ENCODE measurements around the gene POLR2M.

The POLR2M gene

DNA sequence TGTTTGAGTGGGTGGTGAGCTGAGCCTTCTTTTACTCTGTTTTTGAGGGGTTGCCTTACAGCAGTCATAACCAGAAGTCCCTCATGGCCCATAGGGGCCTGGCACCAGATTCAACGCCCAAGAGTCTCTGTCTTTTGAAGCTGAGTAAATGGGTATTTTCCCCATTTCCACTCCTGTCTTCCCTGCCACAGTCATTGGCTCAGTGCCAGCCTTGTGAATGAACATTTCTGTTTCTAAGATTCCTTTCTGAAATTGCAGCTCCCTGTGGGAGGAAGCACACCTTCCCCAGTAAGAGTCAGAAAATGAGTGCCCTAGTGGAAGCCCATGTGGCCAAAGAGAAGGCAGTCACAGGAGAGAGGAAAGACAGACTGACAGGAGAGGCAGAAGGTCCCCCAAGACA is 43.7 kb upstream of the POLR2M start:
- no peak overlapping the region for H3K4me2 ChIP-seq (ENCODE audit: low read depth, low read length, poor library complexity, severe bottlenecking)
- no peak overlapping the region for H3K27ac ChIP-seq (ENCODE audit: low read depth, low read length)
- H3K9me3 ChIP-seq (ENCODE audit: insufficient read depth, low read length) = no peaks in the 10 kb centered on the region
- H2AFZ ChIP-seq (ENCODE audit: low read depth, low read length, severe bottlenecking) = no peak overlapping the region
- H3K4me3 ChIP-seq (ENCODE audit: insufficient read depth, low read length, poor library complexity, severe bottlenecking) = no peak overlapping the region
- no peak overlapping the region for H3K9ac ChIP-seq (ENCODE audit: low read length)
- no peaks in the 10 kb centered on the region for H3F3A ChIP-seq (ENCODE audit: insufficient read depth)
- no peaks in the 10 kb centered on the region; the same call in 1 of the 2 replicates for H3K27me3 ChIP-seq (ENCODE audit: low read length)
- no peaks in the 10 kb centered on the region for H4K20me1 ChIP-seq (ENCODE audit: low read depth, low read length)
- no peaks in the 10 kb centered on the region for H3K79me2 ChIP-seq (ENCODE audit: insufficient read depth, low read length)
- H3K36me3 ChIP-seq (ENCODE audit: low read length) = no peaks in the 10 kb centered on the region
- no peaks in the 10 kb centered on the region for H3K9me2 ChIP-seq (replicated peaks; ENCODE audit: insufficient read depth, low read length)
- TF ChIP-seq, protein P1, sequence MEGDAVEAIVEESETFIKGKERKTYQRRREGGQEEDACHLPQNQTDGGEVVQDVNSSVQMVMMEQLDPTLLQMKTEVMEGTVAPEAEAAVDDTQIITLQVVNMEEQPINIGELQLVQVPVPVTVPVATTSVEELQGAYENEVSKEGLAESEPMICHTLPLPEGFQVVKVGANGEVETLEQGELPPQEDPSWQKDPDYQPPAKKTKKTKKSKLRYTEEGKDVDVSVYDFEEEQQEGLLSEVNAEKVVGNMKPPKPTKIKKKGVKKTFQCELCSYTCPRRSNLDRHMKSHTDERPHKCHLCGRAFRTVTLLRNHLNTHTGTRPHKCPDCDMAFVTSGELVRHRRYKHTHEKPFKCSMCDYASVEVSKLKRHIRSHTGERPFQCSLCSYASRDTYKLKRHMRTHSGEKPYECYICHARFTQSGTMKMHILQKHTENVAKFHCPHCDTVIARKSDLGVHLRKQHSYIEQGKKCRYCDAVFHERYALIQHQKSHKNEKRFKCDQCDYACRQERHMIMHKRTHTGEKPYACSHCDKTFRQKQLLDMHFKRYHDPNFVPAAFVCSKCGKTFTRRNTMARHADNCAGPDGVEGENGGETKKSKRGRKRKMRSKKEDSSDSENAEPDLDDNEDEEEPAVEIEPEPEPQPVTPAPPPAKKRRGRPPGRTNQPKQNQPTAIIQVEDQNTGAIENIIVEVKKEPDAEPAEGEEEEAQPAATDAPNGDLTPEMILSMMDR (IDR thresholded peaks at IDR 0.05; ENCODE audit: insufficient read depth, low read length, poor library complexity, severe bottlenecking) = no peak
- no peak for TF ChIP-seq EZH2phosphoT487 (conservative IDR thresholded peaks at IDR 0.05; ENCODE audit: low read length)

DNA sequence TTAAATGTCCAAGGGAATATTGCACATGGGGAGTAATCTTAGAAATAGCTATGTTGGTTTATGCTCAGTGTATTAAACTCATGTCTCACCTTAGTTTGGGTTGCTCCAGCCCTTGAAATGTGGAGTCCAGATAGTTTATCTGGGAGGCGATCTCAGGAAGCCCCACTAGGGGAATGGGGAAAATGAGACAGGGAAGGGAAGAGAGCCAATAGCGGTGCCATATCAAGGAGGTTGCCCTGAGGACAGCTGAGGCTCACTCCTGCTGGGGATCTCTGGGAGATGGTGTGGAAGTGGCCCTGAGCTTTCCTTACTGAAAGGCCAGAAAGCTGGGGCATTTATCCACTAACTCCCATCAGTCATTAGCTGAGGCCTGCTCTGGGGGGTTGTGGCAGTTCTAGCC is 43.3 kb upstream of the POLR2M start:
- no peak overlapping the region for H3K27ac ChIP-seq (ENCODE audit: low read depth, low read length)
- H3K4me2 ChIP-seq (ENCODE audit: low read depth, low read length, poor library complexity, severe bottlenecking) = no peak overlapping the region
- no peaks in the 10 kb centered on the region for H3K9me2 ChIP-seq (replicated peaks; ENCODE audit: insufficient read depth, low read length)
- no peaks in the 10 kb centered on the region for H4K20me1 ChIP-seq (ENCODE audit: low read depth, low read length)
- H2AFZ ChIP-seq (ENCODE audit: low read depth, low read length, severe bottlenecking) = no peak overlapping the region
- no peaks in the 10 kb centered on the region for H3K9me3 ChIP-seq (ENCODE audit: insufficient read depth, low read length)
- TF ChIP-seq, protein P1 (IDR thresholded peaks at IDR 0.05; ENCODE audit: insufficient read depth, low read length, poor library complexity, severe bottlenecking) = no peak
- TF ChIP-seq EZH2phosphoT487 (conservative IDR thresholded peaks at IDR 0.05; ENCODE audit: low read length) = no peak
- H3K4me3 ChIP-seq (ENCODE audit: insufficient read depth, low read length, poor library complexity, severe bottlenecking) = no peak overlapping the region
- no peaks in the 10 kb centered on the region for H3K36me3 ChIP-seq (ENCODE audit: low read length)
- no peaks in the 10 kb centered on the region for H3F3A ChIP-seq (ENCODE audit: insufficient read depth)
- H3K79me2 ChIP-seq (ENCODE audit: insufficient read depth, low read length) = no peaks in the 10 kb centered on the region
- H3K27me3 ChIP-seq (ENCODE audit: low read length) = no peaks in the 10 kb centered on the region; the same call in 1 of the 2 replicates
- H3K9ac ChIP-seq (ENCODE audit: low read length) = no peak overlapping the region

- H3F3A ChIP-seq (ENCODE audit: insufficient read depth) = no peaks in the 10 kb centered on the region
- no peak overlapping the region for H2AFZ ChIP-seq (ENCODE audit: low read depth, low read length, severe bottlenecking)
- no peak for TF ChIP-seq EZH2phosphoT487 (conservative IDR thresholded peaks at IDR 0.05; ENCODE audit: low read length)
- TF ChIP-seq, protein P1 (IDR thresholded peaks at IDR 0.05; ENCODE audit: insufficient read depth, low read length, poor library complexity, severe bottlenecking) = no peak
- H3K27ac ChIP-seq (ENCODE audit: low read depth, low read length) = no peak overlapping the region
- H3K27me3 ChIP-seq (ENCODE audit: low read length) = no peaks in the 10 kb centered on the region
- H4K20me1 ChIP-seq (ENCODE audit: low read depth, low read length) = no peaks in the 10 kb centered on the region
- no peaks in the 10 kb centered on the region for H3K36me3 ChIP-seq (ENCODE audit: low read length)
- H3K9ac ChIP-seq (ENCODE audit: low read length) = no peak overlapping the region
- H3K9me3 ChIP-seq (ENCODE audit: insufficient read depth, low read length) = no peaks in the 10 kb centered on the region
- H3K79me2 ChIP-seq (ENCODE audit: insufficient read depth, low read length) = no peaks in the 10 kb centered on the region
- no peak overlapping the region for H3K4me2 ChIP-seq (ENCODE audit: low read depth, low read length, poor library complexity, severe bottlenecking)
- H3K9me2 ChIP-seq (replicated peaks; ENCODE audit: insufficient read depth, low read length) = no peaks in the 10 kb centered on the region
- H3K4me3 ChIP-seq (ENCODE audit: insufficient read depth, low read length, poor library complexity, severe bottlenecking) = no peak overlapping the region
These were observed 41.3 kb upstream of the POLR2M start for GRCh38 chr15:57665194-57665593.

Data from SU-DHL-6 (cell line).